Adipose tissue (tissue), 3 donors: Measurements from ENCODE around the gene LGALS4. TPM values are rescaled to one million over a fixed set of nuclear protein-coding genes. Genes with fewer than 3 reads are reported as not detected.
"Not testable (repeated sequence)": the region's sequence is repeated elsewhere in the genome, so short reads cannot be mapped to it uniquely, and the experiment has no call there.

Experiments
- H3K27ac ChIP-seq: one replicate; pipeline ENCODE4 v1.5.1; 2013; ENCODE audit warnings: low read depth, low read length
- WGBS, 3 donors: extraction: QIAGEN DNeasy Blood & Tissue Kit; methylation state at CpG; one replicate each; pipeline ENCODE4 v1.1.7; 2013; 5-methylcytosine and 5-hydroxymethylcytosine counted together
- polyA plus RNA-seq, 3 donors: library from polyadenylated mRNA; stranded (reverse); fragments of 200-250 nt; gene quantifications; one replicate each; pipeline ENCODE4 v1.2.3, GENCODE V29; 2013
- donor health status: healthy with polysubstance abuse.
- donor health status: Bipolar disorder and iron deficiency.
- donor health status: healthy.

The LGALS4 gene, protein sequence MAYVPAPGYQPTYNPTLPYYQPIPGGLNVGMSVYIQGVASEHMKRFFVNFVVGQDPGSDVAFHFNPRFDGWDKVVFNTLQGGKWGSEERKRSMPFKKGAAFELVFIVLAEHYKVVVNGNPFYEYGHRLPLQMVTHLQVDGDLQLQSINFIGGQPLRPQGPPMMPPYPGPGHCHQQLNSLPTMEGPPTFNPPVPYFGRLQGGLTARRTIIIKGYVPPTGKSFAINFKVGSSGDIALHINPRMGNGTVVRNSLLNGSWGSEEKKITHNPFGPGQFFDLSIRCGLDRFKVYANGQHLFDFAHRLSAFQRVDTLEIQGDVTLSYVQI
- polyA plus RNA-seq: 10 to 100 TPM in 1 of 3 donors, 1 to 10 TPM in 2; 7.1 to 21.1 (median 9.2) TPM

DNA sequence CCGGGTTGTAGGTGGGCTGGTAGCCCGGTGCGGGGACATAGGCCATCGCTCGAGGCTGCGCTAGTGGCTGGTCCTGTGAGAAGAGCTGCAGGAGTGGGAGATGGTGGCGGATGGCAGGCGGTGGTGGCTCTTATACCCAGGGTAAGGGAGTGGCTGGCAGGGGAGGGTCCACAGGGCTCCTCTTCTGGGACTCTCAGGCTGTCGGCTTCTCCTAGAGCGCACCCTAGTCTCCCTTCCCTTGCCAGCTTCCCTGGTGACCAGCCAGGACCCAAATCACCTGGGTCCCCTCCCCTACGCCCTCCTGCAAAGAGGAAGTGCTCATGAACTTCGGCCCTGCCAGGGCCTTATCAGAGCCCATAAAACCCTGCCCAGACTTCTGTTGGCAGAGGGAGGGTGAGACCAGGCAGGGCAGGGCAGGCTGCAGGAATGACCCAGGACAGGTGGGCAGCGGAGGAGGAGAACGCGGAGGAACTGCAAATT is at the start of gene LGALS4:
TSS of gene LGALS4 (minus strand) at position 105 of the 480 bp plus-strand sequence. CDS start at position 46, 59 bp downstream.
- WGBS, 3 donors: 52 to 90% (median 89%) methylated on average over 15 of the region's 15 CpGs

DNA sequence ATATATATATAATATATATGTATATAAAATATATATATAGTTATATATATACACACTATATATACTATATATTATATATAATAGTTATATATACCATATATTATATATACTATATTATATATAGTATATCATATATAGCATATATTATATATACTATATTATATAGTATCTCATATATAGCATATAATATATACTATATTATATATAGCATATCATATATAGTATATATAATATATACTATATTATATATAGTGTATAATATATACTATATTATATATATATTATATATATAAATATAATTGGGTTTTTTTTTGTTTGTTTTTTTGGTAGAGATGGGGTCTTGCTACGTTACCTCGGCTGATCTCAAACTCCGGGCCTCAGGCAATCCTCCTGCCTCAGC is 48.6 kb upstream of the LGALS4 start:
- no peak overlapping the region for H3K27ac ChIP-seq
- 91 to 98% (median 95%) methylated on average over 3 of the region's 3 CpGs for WGBS, 3 donors

More for the DNA sequence above, at the start of gene LGALS4:
- no peak within 1 kb of the TSS for H3K27ac ChIP-seq

DNA sequence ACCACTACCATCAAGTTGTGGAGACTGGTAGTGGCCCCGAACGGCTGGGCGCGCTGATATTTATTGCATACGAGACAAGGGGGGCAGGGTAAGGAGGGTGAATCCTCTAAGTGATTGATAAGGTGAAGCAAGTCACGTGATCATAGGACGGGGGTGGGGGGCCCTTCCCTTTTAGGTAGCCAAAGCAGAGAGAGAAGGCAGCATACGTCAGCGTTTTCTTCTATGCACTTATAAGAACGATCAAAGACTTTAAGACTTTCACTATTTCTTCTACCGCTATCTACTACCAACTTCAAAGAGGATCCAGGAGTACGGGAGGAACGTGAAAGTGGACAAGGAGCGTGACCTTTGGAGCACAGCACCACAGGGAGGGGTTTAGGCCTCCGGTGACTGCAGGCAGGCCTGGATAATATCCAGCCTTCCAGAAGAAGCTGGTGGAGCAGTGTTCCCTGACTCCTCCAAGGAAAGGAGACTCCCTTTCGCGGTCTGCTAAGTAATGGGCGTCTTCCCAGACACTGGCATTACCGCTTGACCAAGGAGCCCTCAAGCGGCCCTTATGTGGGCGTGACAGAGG is 47.0 kb upstream of the LGALS4 start:
- H3K27ac ChIP-seq: not testable (repeated sequence)
- 64 to 66% (median 66%) methylated on average over 21 of the region's 21 CpGs for WGBS, 3 donors

DNA sequence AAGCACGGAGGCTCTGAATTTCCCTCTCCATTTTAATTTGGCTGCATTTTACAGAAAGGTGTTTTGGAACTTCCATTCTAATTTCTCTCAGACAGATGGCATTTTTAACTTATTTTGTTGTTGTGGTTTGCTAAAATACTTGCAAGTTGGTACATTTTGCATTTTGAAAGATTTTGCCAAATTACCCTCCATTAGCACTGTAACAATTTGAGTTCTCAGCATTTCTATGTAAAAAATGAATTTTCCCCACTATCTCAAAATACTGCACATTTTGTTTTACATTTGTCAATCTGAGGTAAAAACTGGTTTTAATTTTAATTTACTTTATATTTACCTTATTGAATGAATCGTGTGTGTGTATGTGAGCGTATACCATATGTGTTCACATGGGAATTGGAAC is 44.1 kb upstream of the LGALS4 start:
- WGBS, 3 donors: 70 to 89% (median 77%) methylated on average over 3 of the region's 3 CpGs

DNA sequence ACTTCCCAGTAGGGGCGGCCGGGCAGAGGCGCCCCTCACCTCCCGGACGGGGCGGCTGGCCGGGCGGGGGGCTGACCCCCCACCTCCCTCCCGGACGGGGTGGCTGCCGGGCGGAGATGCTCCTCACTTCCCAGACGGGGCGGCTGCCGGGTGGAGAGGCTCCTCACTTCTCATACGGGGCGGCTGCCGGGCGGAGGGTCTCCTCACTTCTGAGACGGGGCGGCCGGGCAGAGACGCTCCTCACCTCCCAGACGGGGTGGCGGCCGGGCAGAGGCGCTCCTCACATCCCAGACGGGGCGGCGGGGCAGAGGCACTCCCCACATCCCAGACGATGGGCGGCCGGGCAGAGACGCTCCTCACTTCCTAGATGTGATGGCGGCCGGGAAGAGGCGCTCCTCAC is 43.0 kb upstream of the LGALS4 start:
- WGBS, 3 donors: 86 to 98% (median 93%) methylated on average over 8 to 27 of the region's 37 CpGs

More for the DNA sequence above, 44.1 kb upstream of the LGALS4 start:
- H3K27ac ChIP-seq: no peak overlapping the region

DNA sequence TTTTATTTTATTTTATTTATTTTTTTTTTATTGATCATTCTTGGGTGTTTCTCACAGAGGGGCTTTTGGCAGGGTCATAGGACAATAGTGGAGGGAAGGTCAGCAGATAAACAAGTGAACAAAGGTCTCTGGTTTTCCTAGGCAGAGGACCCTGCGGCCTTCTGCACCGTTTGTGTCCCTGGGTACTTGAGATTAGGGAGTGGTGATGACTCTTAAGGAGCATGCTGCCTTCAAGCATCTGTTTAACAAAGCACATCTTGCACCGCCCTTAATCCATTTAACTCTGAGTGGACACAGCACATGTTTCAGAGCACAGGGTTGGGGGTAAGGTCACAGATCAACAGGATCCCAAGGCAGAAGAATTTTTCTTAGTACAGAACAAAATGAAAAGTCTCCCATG is 42.2 kb upstream of the LGALS4 start:
- H3K27ac ChIP-seq: not testable (repeated sequence)
- WGBS, 3 donors: 69 to 82% (median 74%) methylated on average over 2 to 3 of the region's 3 CpGs

More for the DNA sequence above, 43.0 kb upstream of the LGALS4 start:
- not testable (repeated sequence) for H3K27ac ChIP-seq

DNA sequence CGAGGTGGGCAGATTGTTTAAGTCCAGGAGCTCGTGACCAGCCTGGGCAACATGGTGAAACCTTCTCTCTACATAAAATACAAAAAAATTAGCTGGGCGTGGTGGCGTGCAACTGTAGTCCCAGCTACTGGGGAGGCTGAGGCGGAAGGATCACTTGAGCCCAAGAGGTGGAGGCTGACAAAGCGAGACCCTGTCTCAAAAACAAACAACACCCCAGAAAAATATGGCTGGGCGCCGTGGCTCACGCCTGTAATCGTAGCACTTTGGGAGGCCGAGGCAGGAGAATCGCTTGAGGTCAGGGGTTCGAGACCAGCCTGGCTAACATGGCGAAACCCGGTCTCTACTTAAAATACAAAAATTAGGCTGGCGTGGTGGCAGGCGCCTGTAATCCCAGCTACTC is 40.5 kb upstream of the LGALS4 start:
- no peak overlapping the region for H3K27ac ChIP-seq
- 87 to 92% (median 90%) methylated on average over 17 of the region's 17 CpGs for WGBS, 3 donors

DNA sequence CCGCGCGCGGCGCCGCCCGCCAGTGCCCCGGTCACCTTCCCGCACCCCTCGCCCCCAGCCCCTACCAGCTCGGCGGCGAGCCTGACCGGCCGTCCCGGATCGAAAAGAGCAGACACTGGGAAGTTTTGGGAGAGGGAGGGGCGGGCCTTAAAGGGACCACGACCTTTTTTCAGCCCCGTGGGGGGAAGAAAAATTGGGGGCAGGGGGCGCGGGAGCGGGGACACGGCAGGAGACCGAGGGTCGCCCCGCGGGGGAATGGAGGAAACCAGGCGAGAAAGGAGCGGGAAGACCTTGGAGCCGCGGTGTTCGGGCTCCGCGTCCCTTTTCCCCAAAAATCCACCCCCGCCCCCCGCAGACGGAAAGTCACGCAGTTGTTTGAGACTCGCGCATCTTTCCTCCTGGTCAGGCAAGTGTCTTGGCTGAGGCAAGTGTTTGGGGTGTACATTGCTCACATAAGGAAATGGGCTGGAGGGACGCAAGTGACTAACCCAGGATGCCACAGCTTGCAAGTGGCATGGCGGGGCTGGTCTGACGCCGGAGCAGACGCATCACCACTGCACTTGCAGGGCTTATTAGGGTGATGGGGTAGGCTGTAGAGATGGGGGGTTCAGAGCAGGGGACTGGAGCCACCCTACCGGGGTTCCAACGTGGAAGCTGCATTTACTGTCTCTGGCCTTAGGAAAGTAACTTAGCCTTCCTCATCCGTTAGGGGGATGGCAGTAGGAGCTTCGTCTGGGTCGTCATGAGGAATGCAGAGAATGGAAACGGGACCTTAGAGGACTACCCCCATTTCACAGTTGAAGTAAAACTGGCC is 39.7 kb upstream of the LGALS4 start:
- WGBS, 3 donors: 1 to 2% (median 2%) methylated on average over 42 to 52 of the region's 52 CpGs
- H3K27ac ChIP-seq: peak overlapping the region; percentile 97

DNA sequence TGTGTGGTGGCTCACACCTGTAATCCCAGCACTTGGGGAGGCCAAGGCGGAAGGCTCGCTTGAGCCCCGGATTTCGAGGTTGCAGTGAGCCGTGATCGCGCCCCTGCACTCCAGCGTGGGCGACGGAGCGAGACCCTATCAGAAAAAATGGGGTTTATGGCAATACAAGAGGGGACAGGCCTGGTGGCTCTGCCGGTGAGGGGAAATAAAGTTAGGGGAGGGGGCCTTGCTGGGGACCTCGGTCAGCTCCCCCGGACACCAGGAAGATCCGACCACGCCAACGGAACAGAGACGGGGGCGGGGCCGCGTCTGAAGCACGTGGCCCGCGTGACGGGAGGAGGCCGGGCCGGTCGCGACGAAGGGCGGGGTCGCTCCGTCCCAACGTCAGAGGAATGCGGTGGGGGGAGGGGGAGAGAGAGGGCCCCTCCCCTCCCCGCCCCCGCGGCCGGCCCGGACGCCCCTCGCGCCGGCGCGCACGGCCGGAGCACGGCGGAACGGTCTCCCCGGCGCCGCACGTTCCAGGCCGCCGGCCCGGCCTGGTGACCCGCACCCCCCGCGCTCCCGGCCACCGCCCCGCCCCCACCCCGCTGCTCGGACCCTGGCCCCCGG is 39.0 kb upstream of the LGALS4 start:
- peak overlapping the region; percentile 98 for H3K27ac ChIP-seq
- 0 to 1% (median 1%) methylated on average over 33 to 65 of the region's 67 CpGs for WGBS, 3 donors

DNA sequence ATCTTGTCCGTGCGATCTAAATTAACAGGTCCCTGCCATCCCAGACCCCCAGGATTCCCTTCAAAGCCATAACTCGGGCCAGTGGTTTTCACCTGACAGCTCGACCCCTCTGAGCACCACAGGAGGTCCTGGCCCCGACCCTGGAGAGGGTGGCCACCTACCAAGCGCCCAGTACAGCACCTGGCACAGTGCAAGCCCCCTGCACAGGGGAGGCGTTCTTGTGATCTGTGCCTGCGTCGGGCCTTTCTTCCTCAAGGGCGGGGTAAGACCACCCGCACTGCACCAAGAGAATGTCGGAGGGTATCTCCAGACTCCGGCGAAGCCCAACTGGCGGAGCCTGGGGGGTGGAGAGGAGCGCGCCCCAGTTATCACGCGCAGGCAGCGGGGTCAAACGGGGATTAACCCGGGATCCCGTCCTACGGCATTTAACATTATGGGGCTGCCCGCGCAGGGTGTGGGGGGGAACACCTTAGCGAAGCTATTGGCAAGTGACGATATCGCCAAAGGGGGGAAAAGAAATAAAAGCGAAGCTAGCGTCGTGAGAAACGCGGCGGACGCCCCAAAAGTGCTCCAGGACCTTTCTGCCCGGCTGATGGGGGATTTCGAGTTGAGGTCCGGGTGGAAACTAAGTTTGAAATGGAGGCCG is 38.4 kb upstream of the LGALS4 start:
- 2% methylated on average over 40 of the region's 40 CpGs for WGBS, 3 donors
- peak overlapping the region; percentile 98 for H3K27ac ChIP-seq

DNA sequence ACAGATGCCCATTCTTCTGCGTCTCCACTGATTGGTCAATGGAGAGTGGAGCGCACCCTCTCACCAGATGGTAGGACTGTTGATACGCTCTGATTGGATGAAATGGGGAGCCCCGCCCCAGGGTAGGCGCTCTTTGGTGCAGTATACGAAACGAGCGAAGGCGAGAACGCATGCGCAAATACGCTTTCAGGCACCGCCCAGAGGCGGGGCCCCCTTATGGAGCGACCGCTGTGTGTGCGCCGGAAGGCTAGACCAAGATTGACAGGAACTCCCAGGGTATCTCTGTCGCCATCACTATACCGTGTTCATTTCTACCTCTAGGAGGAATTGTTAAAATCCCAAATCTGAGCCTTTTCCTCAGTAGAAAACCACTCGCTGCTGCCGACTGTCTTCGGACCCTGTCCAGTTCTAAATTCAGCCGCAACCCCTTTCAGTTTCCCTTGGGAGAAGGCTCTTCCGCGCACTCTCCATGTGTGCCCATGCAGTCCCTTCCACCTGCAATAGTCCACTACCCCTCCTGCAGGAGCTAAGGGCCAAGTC is 37.8 kb upstream of the LGALS4 start:
- H3K27ac ChIP-seq: peak overlapping the region; percentile 98
- 0% methylated on average over 26 of the region's 26 CpGs for WGBS, 3 donors

DNA sequence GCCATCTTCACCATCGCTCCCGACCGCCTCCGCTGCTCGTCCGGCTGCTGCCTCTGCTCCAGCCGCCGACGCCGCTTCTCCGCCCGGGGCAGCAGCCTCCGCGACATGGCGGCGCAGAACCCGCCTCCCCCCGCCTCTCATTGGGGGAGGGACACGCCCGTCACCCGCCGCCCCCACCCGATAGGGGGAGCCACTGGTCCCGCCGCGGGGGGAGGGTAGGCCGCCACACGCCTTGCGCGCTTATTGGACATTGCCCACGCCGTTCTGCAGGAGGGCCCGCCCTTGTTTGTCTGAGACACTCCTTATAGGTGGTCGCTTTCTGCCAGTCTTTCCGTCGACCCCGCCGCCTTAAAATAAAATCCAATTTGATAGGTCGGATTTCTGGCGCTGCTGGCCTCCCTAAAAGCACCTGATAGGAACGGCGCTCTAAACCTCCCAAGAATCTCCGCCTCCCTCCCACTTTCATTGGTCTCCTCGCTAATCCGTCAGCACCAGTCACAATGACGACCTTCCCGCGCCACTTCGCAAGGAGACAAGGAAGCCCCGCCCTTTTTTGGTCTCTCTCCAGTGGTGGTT is 37.2 kb upstream of the LGALS4 start, which contains the start of gene HNRNPL:
TSS of gene HNRNPL (minus strand) at position 127 of the 576 bp plus-strand sequence. CDS start at position 107, 20 bp downstream.
- H3K27ac ChIP-seq: peak within 1 kb of the TSS; percentile 98
- WGBS, 3 donors: 0 to 1% (median 0%) methylated on average over 36 to 50 of the region's 50 CpGs

DNA sequence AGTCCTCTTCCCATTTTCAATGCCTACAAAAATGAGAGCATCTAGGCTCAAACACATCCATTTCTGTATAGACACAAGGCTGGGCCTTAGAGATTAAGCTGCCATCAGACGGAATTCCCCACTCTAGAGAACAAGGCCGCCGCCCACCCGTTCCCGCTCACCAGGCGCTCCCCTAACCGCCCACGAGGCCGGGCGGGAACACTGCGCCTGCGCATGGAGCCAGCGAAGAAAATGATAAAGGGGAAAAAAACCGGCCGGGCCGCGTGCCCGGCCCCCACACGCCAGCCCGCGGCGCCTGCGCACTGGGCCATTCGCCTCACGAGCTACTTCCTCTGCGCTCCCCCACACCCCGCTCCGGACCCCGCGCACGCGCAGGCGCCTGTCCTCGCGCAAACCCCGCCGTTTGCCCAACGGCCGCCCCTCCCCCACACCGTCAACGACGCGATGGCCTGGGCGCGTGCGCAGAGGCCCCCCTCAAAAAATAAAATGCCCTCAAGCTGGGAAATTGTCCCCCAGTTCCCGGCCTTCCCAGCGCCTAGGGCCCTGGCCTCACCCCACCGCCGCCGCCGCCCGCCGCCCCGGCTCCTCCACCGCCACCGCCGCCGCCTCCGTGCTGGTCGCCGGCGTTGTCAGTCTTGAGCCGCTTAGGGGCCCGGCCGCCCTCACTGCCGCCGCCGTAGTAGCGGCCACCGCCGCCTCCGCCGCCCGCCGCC is 36.6 kb upstream of the LGALS4 start:
- H3K27ac ChIP-seq: peak overlapping the region; percentile 98
- WGBS, 3 donors: 1% methylated on average over 57 to 76 of the region's 76 CpGs

DNA sequence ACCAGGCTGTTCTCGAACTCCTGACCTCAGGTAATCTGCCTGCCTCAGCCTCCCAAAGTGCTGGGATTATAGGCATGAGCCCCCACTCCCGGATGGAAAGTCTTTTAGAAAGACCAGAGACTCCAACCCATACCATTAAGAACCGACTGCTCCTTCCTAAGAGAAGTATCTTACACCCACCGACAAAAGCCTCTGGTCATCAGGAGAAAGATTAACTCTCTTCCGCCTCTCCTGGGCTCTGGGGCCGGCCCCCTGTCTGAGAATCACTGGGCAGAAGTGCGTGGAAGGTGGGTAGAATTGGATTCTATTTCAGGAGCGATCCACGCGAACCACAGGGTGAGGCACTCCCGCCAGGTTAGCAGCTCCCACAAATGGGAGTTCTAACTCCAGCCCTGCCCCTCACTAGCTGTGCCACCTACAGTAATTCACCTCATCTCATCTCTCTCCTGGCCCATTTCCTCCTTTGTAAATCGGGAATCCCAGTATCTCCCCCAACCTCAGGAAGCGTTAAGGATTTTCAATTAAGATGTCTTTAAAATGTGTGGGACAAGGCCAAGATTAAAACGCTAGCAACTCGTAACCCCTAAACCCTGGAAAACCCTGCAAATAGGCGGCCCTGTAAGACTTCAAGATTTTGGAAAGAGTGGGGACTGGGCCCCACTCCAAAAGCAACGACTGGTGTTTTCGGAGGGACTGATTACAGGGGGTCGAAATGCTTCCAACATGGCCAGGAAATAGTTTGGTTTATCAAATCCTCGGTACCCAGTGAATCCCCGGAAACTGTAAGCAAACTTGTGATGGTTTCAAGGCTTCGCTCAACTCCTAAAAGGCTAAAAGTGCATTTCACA is 35.8 kb upstream of the LGALS4 start:
- 16 to 30% (median 22%) methylated on average over 22 of the region's 22 CpGs for WGBS, 3 donors
- H3K27ac ChIP-seq: no peak overlapping the region

DNA sequence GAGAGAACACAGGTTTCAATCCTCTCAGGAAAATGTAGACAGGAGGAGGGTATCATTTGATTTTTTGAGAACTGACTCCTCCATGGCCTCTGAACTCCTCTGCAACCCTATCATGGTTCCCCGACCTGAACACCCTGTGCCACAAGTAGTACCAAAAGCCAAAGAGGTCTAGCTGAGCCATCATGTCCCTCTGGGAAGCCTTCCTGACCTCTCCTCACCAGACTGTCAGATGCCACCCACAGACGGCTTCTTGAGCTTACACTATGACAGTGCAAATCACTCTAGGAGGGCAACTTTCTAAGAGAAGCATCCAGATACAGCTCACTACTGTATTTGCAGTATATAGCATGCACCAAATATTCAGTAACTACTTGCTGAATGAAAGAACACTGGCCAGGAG is 33.4 kb upstream of the LGALS4 start:
- H3K27ac ChIP-seq: no peak overlapping the region
- WGBS, 3 donors: 72 to 86% (median 74%) methylated on average over 2 of the region's 2 CpGs
